Gastroesophageal sphincter (tissue), 3 donors: ENCODE measurements around the gene SYNE1.

ENCODE experiments used
- CTCF ChIP-seq, 4 experiments: fragments of 200-600 bp in 2 of 4; fragments of 450-650 bp in 2 of 4; sonication (generic) in 1 of 4; IDR thresholded peaks; one replicate each; pipeline ENCODE4 v1.5.1; 2017 to 2019; ENCODE audit warnings: antibody characterized with exemption in 4 of 4, mild to moderate bottlenecking in 2 of 4, moderate library complexity in 2 of 4
- EP300 ChIP-seq: sonication (generic); formaldehyde crosslinking; IDR thresholded peaks from one replicate; pipeline ENCODE4 v1.6.1; 2017; ENCODE audit warnings: antibody characterized with exemption, mild to moderate bottlenecking
- POLR2A ChIP-seq, 2 donors: fragments of 450-650 bp; IDR thresholded peaks; one replicate each; pipeline ENCODE4 v1.6.1; 2017; ENCODE audit warnings: antibody characterized with exemption in 2 of 2, mild to moderate bottlenecking in 2 of 2, moderate library complexity in 1 of 2
- POLR2AphosphoS5 ChIP-seq: sonication (generic); formaldehyde crosslinking; IDR thresholded peaks from one replicate; pipeline ENCODE4 v1.6.1; 2017; ENCODE audit warnings: antibody characterized with exemption

- TF ChIP-seq CTCF (IDR thresholded peaks at IDR 0.05) (no peak), POLR2A (IDR thresholded peaks at IDR 0.05) (no peak), POLR2AphosphoS5 (no peak), EP300 (no peak)
Measured at GRCh38 chr6:152087096-152087495, 550.1 kb downstream of the SYNE1 start.
